Parathyroid adenoma (tissue), 2 donors: Measurements from ENCODE around the gene MRPL57.
"Not testable (repeated sequence)": the region's sequence is repeated elsewhere in the genome, so short reads cannot be mapped to it uniquely, and the experiment has no call there.

Experiments
- H2AFZ ChIP-seq: fragments of 300-600 bp; sonication (generic); one replicate; pipeline ENCODE4 v1.7.0; 2017; ENCODE audit warnings: antibody characterized with exemption, mild to moderate bottlenecking
- H3K27ac ChIP-seq: fragments of 300-600 bp; sonication (generic); one replicate; pipeline ENCODE4 v1.7.0; 2017
- H3K27me3 ChIP-seq: fragments of 300-600 bp; sonication (generic); one replicate; pipeline ENCODE4 v1.7.0; 2017; ENCODE audit warnings: low read length; ENCODE audit not compliant: control insufficient read depth, insufficient read depth
- H3K36me3 ChIP-seq: fragments of 300-600 bp; sonication (generic); one replicate; pipeline ENCODE4 v1.7.0; 2017; ENCODE audit warnings: low read length; ENCODE audit not compliant: control insufficient read depth, insufficient read depth
- H3K4me1 ChIP-seq: fragments of 300-600 bp; sonication (generic); one replicate; pipeline ENCODE4 v1.7.0; 2017; ENCODE audit warnings: control low read depth
- H3K4me2 ChIP-seq: fragments of 300-600 bp; sonication (generic); one replicate; pipeline ENCODE4 v1.7.0; 2017; ENCODE audit warnings: low read length
- H3K4me3 ChIP-seq: fragments of 300-600 bp; sonication (generic); one replicate; pipeline ENCODE4 v1.7.0; 2017; ENCODE audit warnings: low read depth, low read length
- H3K79me2 ChIP-seq: fragments of 300-600 bp; sonication (generic); one replicate; pipeline ENCODE4 v1.7.0; 2017; ENCODE audit warnings: control low read depth
- H3K9ac ChIP-seq: fragments of 300-600 bp; sonication (generic); one replicate; pipeline ENCODE4 v1.7.0; 2017; ENCODE audit warnings: mild to moderate bottlenecking
- H3K9me3 ChIP-seq: fragments of 300-600 bp; sonication (generic); one replicate; pipeline ENCODE4 v1.7.0; 2017; ENCODE audit warnings: low read length; ENCODE audit not compliant: control insufficient read depth
- CTCF ChIP-seq: fragments of 300-600 bp; sonication (generic); IDR thresholded peaks from one replicate; pipeline ENCODE4 v1.7.0; 2017; ENCODE audit warnings: antibody characterized with exemption, mild to moderate bottlenecking
- donor health status: primary hyperparathyroidism.

Gene MRPL57

GRCh38 chr13:21216332-21216731 lies 39.9 kb downstream of the MRPL57 start:
- Histone ChIP-seq H3K36me3 (no peaks in the 10 kb centered on the region), H3K79me2 (no peaks in the 10 kb centered on the region), H3K9me3 (peaks cover 3% of the 10 kb centered on the region), H3K27ac (no peak overlapping the region), H3K9ac (no peak overlapping the region), H3K4me2 (peak overlapping the region; percentile 39), H3K4me1 (no peaks in the 10 kb centered on the region), H2AFZ (peak overlapping the region; percentile 22), H3K4me3 (no peak overlapping the region), H3K27me3 (no peaks in the 10 kb centered on the region)
- TF ChIP-seq CTCF: no peak

GRCh38 chr13:21218351-21219035 lies 42.0 kb downstream of the MRPL57 start:
- Histone ChIP-seq H3K27me3 (no peaks in the 10 kb centered on the region), H3K79me2 (no peaks in the 10 kb centered on the region), H3K9ac (no peak overlapping the region), H3K4me2 (no peak overlapping the region), H3K4me1 (no peaks in the 10 kb centered on the region), H3K36me3 (no peaks in the 10 kb centered on the region), H3K9me3 (peaks cover 3% of the 10 kb centered on the region), H3K4me3 (no peak overlapping the region), H2AFZ (no peak overlapping the region), H3K27ac (no peak overlapping the region)
- no peak for TF ChIP-seq CTCF

DNA sequence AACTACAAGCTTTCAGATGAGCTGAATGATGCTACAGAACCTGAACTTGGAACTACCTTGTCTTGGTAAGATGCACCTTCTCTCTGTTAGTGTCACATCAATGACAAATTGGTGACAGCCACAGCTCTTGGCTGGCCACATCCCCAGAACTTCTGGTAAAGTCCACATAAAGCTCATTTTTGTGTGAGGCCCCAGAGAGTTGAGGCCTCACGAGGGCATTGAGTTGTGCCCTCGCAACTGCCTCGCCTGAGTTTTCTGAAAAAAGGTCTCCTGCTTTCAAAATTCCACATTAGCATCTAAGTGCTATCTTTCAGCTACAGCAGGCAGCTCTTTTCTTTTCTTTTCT lies 42.6 kb downstream of the MRPL57 start:
- Histone ChIP-seq H3K9ac (no peak overlapping the region), H3K4me1 (no peaks in the 10 kb centered on the region), H3K27me3 (no peaks in the 10 kb centered on the region), H3K36me3 (no peaks in the 10 kb centered on the region), H3K79me2 (no peaks in the 10 kb centered on the region), H3K27ac (no peak overlapping the region), H2AFZ (no peak overlapping the region), H3K4me3 (no peak overlapping the region), H3K9me3 (peaks cover 3% of the 10 kb centered on the region), H3K4me2 (no peak overlapping the region)
- TF ChIP-seq CTCF: no peak

GRCh38 chr13:21219716-21220115 lies 43.3 kb downstream of the MRPL57 start:
- not testable (repeated sequence) for H3K36me3 ChIP-seq, H2AFZ ChIP-seq, H3K4me1 ChIP-seq, H3K9ac ChIP-seq, H3K9me3 ChIP-seq, H3K27me3 ChIP-seq, H3K79me2 ChIP-seq, H3K27ac ChIP-seq, H3K4me2 ChIP-seq, H3K4me3 ChIP-seq

GRCh38 chr13:21221268-21221667 lies 44.8 kb downstream of the MRPL57 start:
- Histone ChIP-seq H3K9me3 (peaks cover 3% of the 10 kb centered on the region), H3K4me3 (no peak overlapping the region), H3K36me3 (no peaks in the 10 kb centered on the region), H3K9ac (no peak overlapping the region), H2AFZ (no peak overlapping the region), H3K27ac (no peak overlapping the region), H3K4me2 (no peak overlapping the region), H3K4me1 (no peaks in the 10 kb centered on the region), H3K79me2 (no peaks in the 10 kb centered on the region), H3K27me3 (no peaks in the 10 kb centered on the region)
- no peak for TF ChIP-seq CTCF
